PC-3 (cell line): ENCODE measurements around the gene SETMAR. TPM values are rescaled to one million over a fixed set of nuclear protein-coding genes. Genes with fewer than 3 reads are reported as not detected.

Experiments used
- ATAC-seq: fragments of 200-7000 bp; cut with Tn5 transposase; 2 replicates; pipeline ENCODE4 v1.9.1; 2020; ENCODE audit warnings: mild to moderate bottlenecking, moderate library complexity
- BruUV-seq: library from RNA; stranded (reverse); fragments of 400-500 nt; replicated peaks from 2 replicates; lab custom pipeline; 2021; lab: Mats Ljungman, UMichigan
- CTCF ChIA-PET: fragments of 300-600 bp; sonication (Branson Sonifier 250); formaldehyde crosslinking; loops from one replicate; lab custom pipeline; 2022; ENCODE audit warnings: antibody characterized with exemption; lab: Charles Lee
- POLR2A ChIA-PET: fragments of 300-600 bp; sonication (Branson Sonifier 250); formaldehyde crosslinking; loops from one replicate; lab custom pipeline; 2022; ENCODE audit warnings: antibody characterized with exemption; ENCODE audit not compliant: unreplicated experiment; lab: Charles Lee
- DNase-seq: peaks from one replicate; pipeline ENCODE4 v3.0.0-alpha.2; 2015
- H2AFZ ChIP-seq: fragments of 300-600 bp; sonication (generic); 2 replicates; pipeline ENCODE4 v1.6.0; 2016; ENCODE audit warnings: antibody characterized with exemption, low read length
- H3F3A ChIP-seq: fragments of 300-600 bp; sonication (generic); one replicate; pipeline ENCODE4 v1.6.0; 2017; ENCODE audit warnings: antibody characterized with exemption, low read length, control low read depth, mild to moderate bottlenecking; ENCODE audit not compliant: unreplicated experiment
- H3K27ac ChIP-seq: fragments of 300-600 bp; sonication (generic); 2 replicates; pipeline ENCODE4 v1.5.1; 2016; ENCODE audit warnings: mild to moderate bottlenecking, low read length
- H3K27me3 ChIP-seq: fragments of 300-600 bp; sonication (generic); 2 replicates; pipeline ENCODE4 v1.6.1; 2016; ENCODE audit warnings: low read length, mixed read lengths
- H3K36me3 ChIP-seq: fragments of 300-600 bp; sonication (generic); 2 replicates; pipeline ENCODE4 v1.6.1; 2016; ENCODE audit warnings: low read depth, mixed run types, low read length, mixed read lengths
- H3K4me1 ChIP-seq: fragments of 300-600 bp; sonication (generic); 2 replicates; pipeline ENCODE4 v1.5.1; 2016; ENCODE audit warnings: low read length; ENCODE audit not compliant: insufficient read depth
- H3K4me2 ChIP-seq: fragments of 300-600 bp; sonication (generic); 2 replicates; pipeline ENCODE4 v1.6.0; 2016; ENCODE audit warnings: low read length
- H3K4me3 ChIP-seq: fragments of 300-600 bp; sonication (generic); 2 replicates; pipeline ENCODE4 v1.5.1; 2016; ENCODE audit warnings: mild to moderate bottlenecking, low read length, mixed read lengths
- H3K79me2 ChIP-seq: fragments of 300-600 bp; sonication (generic); 2 replicates; pipeline ENCODE4 v1.6.1; 2017; ENCODE audit warnings: low read length, mixed read lengths
- H3K9ac ChIP-seq: fragments of 300-600 bp; sonication (generic); 2 replicates; pipeline ENCODE4 v1.6.0; 2016; ENCODE audit warnings: mild to moderate bottlenecking, low read length
- H3K9me2 ChIP-seq: fragments of 300-600 bp; sonication (generic); replicated peaks from 2 replicates; pipeline ENCODE4 v1.6.1; 2016; ENCODE audit warnings: mixed run types, low read length, mixed read lengths
- H3K9me3 ChIP-seq: fragments of 300-600 bp; sonication (generic); 2 replicates; pipeline ENCODE4 v1.6.1; 2016; ENCODE audit warnings: low read length, mixed read lengths
- H4K20me1 ChIP-seq: fragments of 300-600 bp; sonication (generic); 2 replicates; pipeline ENCODE4 v1.6.1; 2016; ENCODE audit warnings: low read length, mixed read lengths
- EZH2 ChIP-seq: fragments of 300-600 bp; sonication (generic); IDR thresholded peaks from one replicate; pipeline ENCODE4 v1.6.1; 2017; ENCODE audit warnings: antibody characterized with exemption, mild to moderate bottlenecking, low read length; ENCODE audit not compliant: unreplicated experiment
- EZH2phosphoT487 ChIP-seq: fragments of 300-600 bp; sonication (generic); IDR thresholded peaks from 2 replicates; pipeline ENCODE4 v1.6.1; 2018; ENCODE audit warnings: mild to moderate bottlenecking, antibody characterized with exemption, low read length, borderline replicate concordance
- intact Hi-C: fragments of 100-400 bp; cut with micrococcal nuclease; formaldehyde crosslinking; loops from 2 replicates; pipeline ENCODE4 v1.9.0; 2023
- total RNA-seq: library from RNA; depleted of rRNA; stranded (reverse); fragments of >200 nt; gene quantifications from 2 replicates; pipeline ENCODE4 v1.2.3, GENCODE V29; 2014
- TF ChIP-seq, protein P1 (sequence below): fragments of 300-600 bp; sonication (generic); conservative IDR thresholded peaks from 2 replicates; pipeline ENCODE4 v1.5.1; 2017; ENCODE audit warnings: antibody characterized with exemption, low read depth, mild to moderate bottlenecking, low read length

The SETMAR gene
- total RNA-seq, 1 experiment from 2014 or later = 17.5 TPM

DNA sequence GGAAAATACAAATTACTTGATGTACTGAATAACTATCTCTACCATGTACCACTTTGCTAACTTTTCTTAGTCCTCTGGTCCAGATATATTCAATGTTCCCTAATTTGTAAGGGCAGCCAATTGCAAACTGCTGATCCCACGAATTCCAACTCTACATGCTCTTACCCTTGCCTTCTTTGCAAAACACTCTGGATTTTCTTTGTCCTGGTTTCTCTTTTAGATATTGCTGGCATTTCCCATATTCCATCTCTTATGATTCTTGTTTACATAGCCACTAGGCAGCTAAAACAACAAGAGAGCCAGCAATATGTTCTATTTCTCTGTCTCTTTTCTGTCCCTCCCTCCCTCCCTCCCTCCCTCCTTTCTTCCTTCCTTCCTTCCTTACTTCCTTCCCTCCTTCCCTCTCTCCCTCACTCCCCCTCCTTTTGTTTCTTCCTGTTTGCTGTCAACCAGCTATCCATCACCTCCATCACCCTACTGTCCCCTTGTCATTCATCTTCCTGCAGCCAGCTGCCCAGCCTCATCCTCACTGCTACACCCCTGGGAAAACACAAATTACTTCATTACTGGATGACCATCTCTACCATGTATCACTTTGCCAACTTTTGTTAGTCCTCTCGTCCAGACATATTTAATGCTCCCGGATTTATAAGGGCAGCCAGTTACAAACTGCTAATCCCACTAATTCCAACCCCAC is 33.8 kb downstream of the SETMAR start:
- Histone ChIP-seq H3K27me3 (no peaks in the 10 kb centered on the region), H3K9me3 (no peaks in the 10 kb centered on the region), H3K4me3 (no peak overlapping the region), H3K27ac (no peak overlapping the region), H3K9me2 (no peaks in the 10 kb centered on the region), H3K36me3 (no peaks in the 10 kb centered on the region), H3K4me2 (no peak overlapping the region), H4K20me1 (no peaks in the 10 kb centered on the region), H3K9ac (no peak overlapping the region), H3F3A (no peaks in the 10 kb centered on the region), H3K79me2 (no peaks in the 10 kb centered on the region), H2AFZ (no peak overlapping the region), H3K4me1 (no peaks in the 10 kb centered on the region)
- TF ChIP-seq EZH2 (no peak), EZH2phosphoT487 (no peak)
- TF ChIP-seq, protein P1, sequence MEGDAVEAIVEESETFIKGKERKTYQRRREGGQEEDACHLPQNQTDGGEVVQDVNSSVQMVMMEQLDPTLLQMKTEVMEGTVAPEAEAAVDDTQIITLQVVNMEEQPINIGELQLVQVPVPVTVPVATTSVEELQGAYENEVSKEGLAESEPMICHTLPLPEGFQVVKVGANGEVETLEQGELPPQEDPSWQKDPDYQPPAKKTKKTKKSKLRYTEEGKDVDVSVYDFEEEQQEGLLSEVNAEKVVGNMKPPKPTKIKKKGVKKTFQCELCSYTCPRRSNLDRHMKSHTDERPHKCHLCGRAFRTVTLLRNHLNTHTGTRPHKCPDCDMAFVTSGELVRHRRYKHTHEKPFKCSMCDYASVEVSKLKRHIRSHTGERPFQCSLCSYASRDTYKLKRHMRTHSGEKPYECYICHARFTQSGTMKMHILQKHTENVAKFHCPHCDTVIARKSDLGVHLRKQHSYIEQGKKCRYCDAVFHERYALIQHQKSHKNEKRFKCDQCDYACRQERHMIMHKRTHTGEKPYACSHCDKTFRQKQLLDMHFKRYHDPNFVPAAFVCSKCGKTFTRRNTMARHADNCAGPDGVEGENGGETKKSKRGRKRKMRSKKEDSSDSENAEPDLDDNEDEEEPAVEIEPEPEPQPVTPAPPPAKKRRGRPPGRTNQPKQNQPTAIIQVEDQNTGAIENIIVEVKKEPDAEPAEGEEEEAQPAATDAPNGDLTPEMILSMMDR = no peak
- ATAC-seq (no peak), DNase-seq (no peak)
- ChIA-PET POLR2A (no interaction called here), CTCF (no interaction called here)
- no TSS peak for BruUV-seq
- intact Hi-C loops = loop anchor here (5.0 kb wide), 1 partner anchor 230 kb away; no protein-coding TSS in a partner anchor

DNA sequence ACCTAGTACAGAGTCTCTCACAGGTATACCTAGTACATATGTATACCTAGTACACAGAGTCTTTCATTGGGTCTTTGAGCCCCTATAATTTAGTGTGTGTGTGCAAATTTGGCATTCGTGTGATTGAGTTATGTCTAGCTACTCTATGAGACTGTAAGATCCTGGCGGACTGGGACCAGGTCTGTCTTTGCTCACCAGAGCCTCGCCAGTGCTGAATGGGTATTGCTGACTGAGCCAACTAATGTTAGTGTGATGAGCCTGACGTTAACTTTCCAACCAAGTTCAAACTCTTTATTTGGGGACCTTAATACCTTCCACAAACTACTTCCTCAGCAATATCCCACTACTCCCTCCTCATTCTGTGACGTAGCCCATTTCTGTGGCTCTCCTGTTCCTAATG is 35.6 kb downstream of the SETMAR start:
- no peak overlapping the region for H2AFZ ChIP-seq
- H3K79me2 ChIP-seq = no peaks in the 10 kb centered on the region
- H3K9ac ChIP-seq = no peak overlapping the region
- H3K27ac ChIP-seq = no peak overlapping the region
- no peaks in the 10 kb centered on the region for H3K27me3 ChIP-seq
- H3K4me3 ChIP-seq = no peak overlapping the region
- no TSS peak for BruUV-seq
- ATAC-seq (no peak), DNase-seq (no peak)
- H3K9me2 ChIP-seq = no peaks in the 10 kb centered on the region
- no peaks in the 10 kb centered on the region for H3K9me3 ChIP-seq
- no peaks in the 10 kb centered on the region for H4K20me1 ChIP-seq
- ChIA-PET CTCF (no interaction called here), POLR2A (no interaction called here)
- H3F3A ChIP-seq = no peaks in the 10 kb centered on the region
- no peak overlapping the region for H3K4me2 ChIP-seq
- no peaks in the 10 kb centered on the region for H3K4me1 ChIP-seq
- H3K36me3 ChIP-seq = no peaks in the 10 kb centered on the region
- intact Hi-C loops = loop anchor here (5.0 kb wide), 1 partner anchor 229 kb away; no protein-coding TSS in a partner anchor
- TF ChIP-seq, protein P1 = no peak
- no peak for TF ChIP-seq EZH2
- TF ChIP-seq EZH2phosphoT487 = no peak

DNA sequence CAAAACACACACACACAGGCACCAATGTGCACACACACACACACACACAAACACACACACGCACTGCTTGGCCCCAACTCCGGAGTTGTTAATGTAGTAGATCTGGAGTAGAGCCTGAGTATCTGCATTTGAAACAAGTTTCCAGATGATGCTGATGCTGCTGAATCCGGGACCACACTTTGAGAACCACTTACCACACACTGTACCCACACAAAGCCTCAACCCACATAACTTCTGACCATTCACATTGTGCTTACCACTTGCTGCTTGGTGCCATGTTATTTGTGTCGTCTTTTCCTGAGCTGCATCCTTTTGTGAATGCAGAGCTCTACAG is 36.9 kb downstream of the SETMAR start:
- no peaks in the 10 kb centered on the region for H3K27me3 ChIP-seq
- no peaks in the 10 kb centered on the region for H3F3A ChIP-seq
- H3K9ac ChIP-seq = no peak overlapping the region
- H3K79me2 ChIP-seq = no peaks in the 10 kb centered on the region
- no peak for TF ChIP-seq EZH2phosphoT487
- TF ChIP-seq EZH2 = no peak
- TF ChIP-seq, protein P1 = no peak
- H4K20me1 ChIP-seq = no peaks in the 10 kb centered on the region
- no peak overlapping the region for H3K4me3 ChIP-seq
- DNase-seq (no peak), ATAC-seq (no peak)
- CTCF ChIA-PET = interaction anchor here (0.6 kb wide), 1 partner anchor 245 kb away, joined by 9 read pairs; no protein-coding TSS in a partner anchor
- no TSS peak for BruUV-seq
- H3K4me1 ChIP-seq = no peaks in the 10 kb centered on the region
- H3K9me2 ChIP-seq = no peaks in the 10 kb centered on the region
- no peaks in the 10 kb centered on the region for H3K36me3 ChIP-seq
- H2AFZ ChIP-seq = no peak overlapping the region
- H3K9me3 ChIP-seq = no peaks in the 10 kb centered on the region
- H3K4me2 ChIP-seq = no peak overlapping the region
- intact Hi-C loops = no loop called here
- POLR2A ChIA-PET = no interaction called here
- H3K27ac ChIP-seq = no peak overlapping the region
